Left lung (tissue), 10 donors: Measurements from ENCODE around the gene RASGRP1. TPM values are rescaled to one million over a fixed set of nuclear protein-coding genes. Genes with fewer than 3 reads are reported as not detected.

ENCODE experiments used
- ATAC-seq: fragments of 200-7000 bp; cut with Tn5 transposase; one replicate; pipeline ENCODE4 v1.9.1; 2020; ENCODE audit warnings: moderate library complexity
- DNase-seq, 4 donors: peaks; one replicate each; pipeline ENCODE4 v3.0.0-alpha.2; 2013 to 2020
- H3K27ac ChIP-seq, 2 donors: fragments of 200-600 bp; sonication (generic) in 1 of 2; one replicate each; pipeline versions ENCODE4 v1.5.0 to v1.8.0; 2020 to 2021
- H3K27me3 ChIP-seq, 2 donors: fragments of 200-600 bp; sonication (generic) in 1 of 2; one replicate each; pipeline versions ENCODE4 v1.5.0 to v1.8.0; 2020 to 2021
- H3K36me3 ChIP-seq, 2 donors: fragments of 200-600 bp; sonication (generic) in 1 of 2; one replicate each; pipeline versions ENCODE4 v1.5.0 to v1.8.0; 2020 to 2021
- H3K4me1 ChIP-seq, 2 donors: fragments of 200-600 bp; one replicate each; pipeline ENCODE4 v1.8.0; 2021
- H3K4me3 ChIP-seq, 2 donors: fragments of 200-600 bp; sonication (generic) in 1 of 2; one replicate each; pipeline versions ENCODE4 v1.5.0 to v1.8.0; 2020 to 2021; ENCODE audit warnings: mild to moderate bottlenecking in 1 of 2
- H3K9me3 ChIP-seq, 2 donors: fragments of 200-600 bp; sonication (generic) in 1 of 2; one replicate each; pipeline versions ENCODE4 v1.5.0 to v1.8.0; 2020 to 2021
- intact Hi-C, 2 donors: fragments of 100-400 bp; cut with DNase I; formaldehyde crosslinking; loops; one replicate each; pipeline versions ENCODE4 v1.11.2 to v1.14.2; 2022
- polyA plus RNA-seq, 6 donors: library from polyadenylated mRNA; unstranded; fragments of 120-200 nt; gene quantifications; one replicate each; pipeline ENCODE4 v1.2.1, GENCODE V29; 2013; ENCODE audit not compliant: insufficient read length in 6 of 6
- total RNA-seq, 2 donors: library from RNA; stranded (reverse); fragmentation: NEBNext Ultra II Directional; extraction: Animal tissue kit (Norgen Biotek cat#: 25700); gene quantifications; one replicate each; pipeline ENCODE4 v1.2.1, GENCODE V29; 2021
- TF ChIP-seq, protein P1 (sequence below), 2 donors: fragments of 200-600 bp; sonication (generic) in 1 of 2; IDR thresholded peaks; one replicate each; pipeline versions ENCODE4 v1.5.0 to v1.8.0; 2021; ENCODE audit warnings: antibody characterized with exemption in 2 of 2
- donor health status: DM: no; HTN: yes; CAD: no.
- donor health status: DM: no; HTN: no; CAD: no.

The RASGRP1 gene
- total and polyA plus RNA-seq, 8 donors: 1.2 to 19.2 (median 1.4) TPM

DNA sequence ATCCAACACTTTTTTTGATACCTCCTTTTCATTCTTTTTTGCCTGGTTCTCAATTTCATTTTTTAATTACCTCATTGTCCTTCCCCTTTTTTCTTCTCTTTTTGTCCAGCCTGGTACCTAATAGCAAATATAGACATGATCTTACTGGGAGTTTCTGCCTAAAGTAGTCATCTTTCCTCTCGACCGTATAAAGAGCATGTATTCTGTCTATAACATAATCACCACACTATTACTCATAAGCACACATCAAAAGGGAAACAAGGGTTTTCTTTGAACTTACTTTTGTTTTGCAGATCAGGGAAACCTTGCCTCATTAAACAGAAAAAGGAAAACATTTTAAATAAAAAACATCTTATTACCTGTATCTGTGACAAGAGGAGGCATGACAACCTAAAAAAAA is 77.7 kb downstream of the RASGRP1 start:
- Histone ChIP-seq H3K9me3 (no peaks in the 10 kb centered on the region), H3K36me3 (peaks cover 0 to 12% of the 10 kb centered on the region in 2 donors), H3K4me1 (no peaks in the 10 kb centered on the region), H3K27me3 (no peaks in the 10 kb centered on the region), H3K4me3 (no peak overlapping the region), H3K27ac (no peak overlapping the region)
- ATAC-seq: no peak
- DNase-seq: no peak
- TF ChIP-seq, protein P1, sequence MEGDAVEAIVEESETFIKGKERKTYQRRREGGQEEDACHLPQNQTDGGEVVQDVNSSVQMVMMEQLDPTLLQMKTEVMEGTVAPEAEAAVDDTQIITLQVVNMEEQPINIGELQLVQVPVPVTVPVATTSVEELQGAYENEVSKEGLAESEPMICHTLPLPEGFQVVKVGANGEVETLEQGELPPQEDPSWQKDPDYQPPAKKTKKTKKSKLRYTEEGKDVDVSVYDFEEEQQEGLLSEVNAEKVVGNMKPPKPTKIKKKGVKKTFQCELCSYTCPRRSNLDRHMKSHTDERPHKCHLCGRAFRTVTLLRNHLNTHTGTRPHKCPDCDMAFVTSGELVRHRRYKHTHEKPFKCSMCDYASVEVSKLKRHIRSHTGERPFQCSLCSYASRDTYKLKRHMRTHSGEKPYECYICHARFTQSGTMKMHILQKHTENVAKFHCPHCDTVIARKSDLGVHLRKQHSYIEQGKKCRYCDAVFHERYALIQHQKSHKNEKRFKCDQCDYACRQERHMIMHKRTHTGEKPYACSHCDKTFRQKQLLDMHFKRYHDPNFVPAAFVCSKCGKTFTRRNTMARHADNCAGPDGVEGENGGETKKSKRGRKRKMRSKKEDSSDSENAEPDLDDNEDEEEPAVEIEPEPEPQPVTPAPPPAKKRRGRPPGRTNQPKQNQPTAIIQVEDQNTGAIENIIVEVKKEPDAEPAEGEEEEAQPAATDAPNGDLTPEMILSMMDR (IDR thresholded peaks at IDR 0.05): no peak
- intact Hi-C loops: no loop called here

DNA sequence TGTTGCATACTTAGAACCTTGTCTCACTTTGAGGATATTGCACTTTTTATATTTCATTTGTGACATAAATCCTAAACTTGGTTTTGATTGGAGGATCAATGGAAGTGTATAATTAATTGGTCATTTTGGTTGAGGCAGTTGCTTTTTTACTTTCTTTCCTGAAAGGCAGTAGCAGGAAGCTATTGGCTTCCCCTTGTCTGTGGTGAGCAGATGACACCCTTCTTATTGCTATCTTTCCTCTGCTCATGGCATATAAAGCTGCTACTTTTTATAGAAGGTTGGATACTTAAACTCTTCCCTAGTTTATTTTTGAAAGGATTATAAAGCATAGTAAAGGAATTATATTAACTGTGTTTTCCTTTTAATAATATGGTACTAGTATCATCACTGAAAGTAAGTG is 82.0 kb downstream of the RASGRP1 start:
- no peaks in the 10 kb centered on the region for H3K4me1 ChIP-seq
- DNase-seq (no peak), ATAC-seq (no peak)
- intact Hi-C loops: no loop called here
- no peaks in the 10 kb centered on the region for H3K27me3 ChIP-seq
- H3K36me3 ChIP-seq: peaks cover 0 to 27% of the 10 kb centered on the region in 2 donors
- no peak overlapping the region for H3K27ac ChIP-seq
- no peak overlapping the region for H3K4me3 ChIP-seq
- H3K9me3 ChIP-seq: no peaks in the 10 kb centered on the region
- TF ChIP-seq, protein P1 (IDR thresholded peaks at IDR 0.05): no peak

DNA sequence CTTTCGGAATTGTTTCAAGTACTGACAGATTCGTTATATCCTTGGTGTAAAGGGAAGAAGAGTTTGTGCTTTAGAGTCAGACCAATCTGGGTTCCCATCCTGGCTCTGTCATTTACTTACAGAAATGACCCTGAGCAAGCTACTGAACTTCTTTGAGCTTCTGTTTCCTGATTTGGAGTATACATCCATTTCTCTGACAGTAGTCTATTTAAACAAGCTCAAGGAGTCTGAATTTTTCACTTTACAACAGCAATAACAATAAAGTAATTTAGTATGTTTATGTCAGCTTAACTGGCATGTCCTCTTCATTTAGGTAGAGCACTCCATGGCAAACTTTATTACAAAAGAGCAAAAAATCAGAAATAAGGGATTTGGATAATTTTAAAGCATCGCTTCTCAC is 82.9 kb downstream of the RASGRP1 start:
- Histone ChIP-seq H3K9me3 (no peaks in the 10 kb centered on the region), H3K4me1 (no peaks in the 10 kb centered on the region), H3K36me3 (peaks cover 0 to 30% of the 10 kb centered on the region in 2 donors), H3K4me3 (no peak overlapping the region), H3K27ac (no peak overlapping the region), H3K27me3 (no peaks in the 10 kb centered on the region)
- ATAC-seq (no peak), DNase-seq (no peak)
- intact Hi-C loops: no loop called here
- TF ChIP-seq, protein P1 (IDR thresholded peaks at IDR 0.05): no peak

DNA sequence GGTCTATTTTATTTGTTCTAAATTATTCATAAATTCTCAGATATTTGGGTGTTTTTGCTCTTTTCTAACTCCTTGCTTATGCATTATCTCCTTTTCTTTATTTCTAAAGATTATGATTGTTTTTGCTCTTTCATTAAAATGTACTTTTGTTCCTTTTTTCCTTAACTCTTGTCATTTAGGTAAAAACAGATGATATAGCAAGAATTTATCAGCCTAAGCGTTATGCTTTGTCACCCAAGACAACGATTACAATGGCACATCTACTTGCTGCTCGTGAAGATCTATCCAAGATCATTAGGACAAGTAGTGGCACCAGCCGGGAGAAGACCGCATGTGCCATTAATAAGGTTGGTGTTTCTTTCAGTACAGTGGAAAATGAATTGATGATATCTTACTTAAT is 83.5 kb downstream of the RASGRP1 start:
- H3K27me3 ChIP-seq: no peaks in the 10 kb centered on the region
- H3K36me3 ChIP-seq: peaks cover 0 to 33% of the 10 kb centered on the region in 2 donors
- intact Hi-C loops: no loop called here
- no peak overlapping the region for H3K4me3 ChIP-seq
- H3K4me1 ChIP-seq: no peaks in the 10 kb centered on the region
- H3K27ac ChIP-seq: no peak overlapping the region
- TF ChIP-seq, protein P1 (IDR thresholded peaks at IDR 0.05): no peak
- no peaks in the 10 kb centered on the region for H3K9me3 ChIP-seq
- ATAC-seq: no peak
- no peak for DNase-seq

DNA sequence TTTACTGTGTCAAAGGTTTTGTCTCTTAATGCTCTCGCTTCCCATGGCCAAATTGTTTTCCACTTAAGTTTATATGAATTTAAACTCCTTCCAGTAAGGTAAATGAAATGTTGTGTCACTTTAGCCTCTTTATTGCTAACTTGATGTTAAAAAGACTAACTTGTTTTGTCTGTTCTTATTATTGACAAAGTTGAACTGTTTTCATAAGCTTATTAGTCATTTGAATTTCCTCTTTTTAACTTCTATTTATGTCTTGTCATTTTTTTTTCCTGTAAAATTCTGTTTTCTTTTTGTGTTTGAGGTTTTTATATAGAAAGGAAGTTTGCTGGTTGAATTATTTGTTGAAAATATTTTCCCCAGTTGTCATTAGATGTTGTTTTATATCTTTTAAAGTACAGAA is 84.9 kb downstream of the RASGRP1 start:
- Histone ChIP-seq H3K4me1 (no peaks in the 10 kb centered on the region), H3K9me3 (no peaks in the 10 kb centered on the region), H3K27ac (no peak overlapping the region), H3K27me3 (no peaks in the 10 kb centered on the region), H3K36me3 (peaks cover 0 to 38% of the 10 kb centered on the region in 2 donors), H3K4me3 (no peak overlapping the region)
- DNase-seq (no peak), ATAC-seq (no peak)
- TF ChIP-seq, protein P1 (IDR thresholded peaks at IDR 0.05): no peak
- intact Hi-C loops: loop anchor here in 1 of 2 donors (10.0 kb wide), 1 partner anchor 215 kb away; no protein-coding TSS in a partner anchor
